ENCODE results near the gene MAF.

Gene MAF

GRCh38 chr16:79613009-79613408, 12.5 kb upstream of the MAF start:
- no peak overlapping the region for H3K27ac ChIP-seq
- no peak for TF ChIP-seq CTCF (conservative IDR thresholded peaks at IDR 0.05)

GRCh38 chr16:79612207-79612606, 11.7 kb upstream of the MAF start:
- TF ChIP-seq CTCF (conservative IDR thresholded peaks at IDR 0.05), result no peak
- H3K27ac ChIP-seq, result no peak overlapping the region

- H3K27ac ChIP-seq, result no peak overlapping the region
- no peak for TF ChIP-seq CTCF (conservative IDR thresholded peaks at IDR 0.05)
Measured at GRCh38 chr16:79610771-79611170, 10.2 kb upstream of the MAF start.

GRCh38 chr16:79609861-79610260, 9.3 kb upstream of the MAF start:
- no peak overlapping the region for H3K27ac ChIP-seq
- no peak for TF ChIP-seq CTCF (conservative IDR thresholded peaks at IDR 0.05)

- TF ChIP-seq CTCF (conservative IDR thresholded peaks at IDR 0.05), result no peak
Measured at GRCh38 chr16:79608976-79609375, 8.4 kb upstream of the MAF start.

GRCh38 chr16:79607587-79607986, 7.0 kb upstream of the MAF start:
- no peak for TF ChIP-seq CTCF (conservative IDR thresholded peaks at IDR 0.05)
- no peak overlapping the region for H3K27ac ChIP-seq

More at GRCh38 chr16:79608976-79609375, 8.4 kb upstream of the MAF start:
- H3K27ac ChIP-seq, result no peak overlapping the region

GRCh38 chr16:79605999-79606398, 5.5 kb upstream of the MAF start:
- H3K27ac ChIP-seq, result no peak overlapping the region

More at GRCh38 chr16:79605999-79606398, 5.5 kb upstream of the MAF start:
- TF ChIP-seq CTCF (conservative IDR thresholded peaks at IDR 0.05), result no peak

Measured in VCaP (cell line).